Stomach smooth muscle (tissue), 2 donors: ENCODE results near the gene DSC2.

Experiments
- H3K27ac ChIP-seq: one replicate; pipeline ENCODE4 v1.7.0; 2013; ENCODE audit warnings: mild to moderate bottlenecking, low read length, inconsistent platforms
- H3K27me3 ChIP-seq, 2 donors: one replicate each; pipeline ENCODE4 v1.7.0; 2013; ENCODE audit warnings: low read length in 2 of 2; ENCODE audit not compliant: insufficient read depth in 2 of 2, control insufficient read depth in 1 of 2
- H3K36me3 ChIP-seq, 2 donors: one replicate each; pipeline ENCODE4 v1.7.0; 2013; ENCODE audit warnings: low read length in 2 of 2; ENCODE audit not compliant: control insufficient read depth in 2 of 2, insufficient read depth in 2 of 2
- H3K4me1 ChIP-seq: one replicate; pipeline ENCODE4 v1.7.0; 2013; ENCODE audit warnings: low read length; ENCODE audit not compliant: control insufficient read depth, insufficient read depth
- H3K4me3 ChIP-seq, 2 donors: one replicate each; pipeline ENCODE4 v1.7.0; 2013; ENCODE audit warnings: low read length in 2 of 2
- H3K9ac ChIP-seq, 2 donors: one replicate each; pipeline ENCODE4 v1.7.0; 2013; ENCODE audit warnings: low read length in 2 of 2, mild to moderate bottlenecking in 1 of 2
- H3K9me3 ChIP-seq, 2 donors: one replicate each; pipeline ENCODE4 v1.7.0; 2013; ENCODE audit warnings: low read length in 2 of 2; ENCODE audit not compliant: control insufficient read depth in 2 of 2
- donor health status: healthy.
- donor health status: Pancreatic carcinoma.

DSC2 gene

GRCh38 chr18:31097666-31098065, 4.6 kb downstream of the DSC2 start:
- no peaks in the 10 kb centered on the region for H3K9me3 ChIP-seq
- H3K27ac ChIP-seq = no peak overlapping the region
- H3K4me1 ChIP-seq = no peaks in the 10 kb centered on the region
- no peaks in the 10 kb centered on the region for H3K36me3 ChIP-seq
- H3K9ac ChIP-seq = no peak overlapping the region
- H3K4me3 ChIP-seq = no peak overlapping the region
- peaks cover 2 to 21% of the 10 kb centered on the region in 2 donors for H3K27me3 ChIP-seq

- H3K27ac ChIP-seq = no peak overlapping the region
- H3K36me3 ChIP-seq = no peaks in the 10 kb centered on the region
- H3K27me3 ChIP-seq = no peaks in the 10 kb centered on the region
- no peak overlapping the region for H3K4me3 ChIP-seq
- no peak overlapping the region for H3K9ac ChIP-seq
- no peaks in the 10 kb centered on the region for H3K4me1 ChIP-seq
- H3K9me3 ChIP-seq = no peaks in the 10 kb centered on the region
Observed at GRCh38 chr18:31093880-31094279, 8.3 kb downstream of the DSC2 start.

GRCh38 chr18:31093294-31093693, 8.9 kb downstream of the DSC2 start:
- H3K9ac ChIP-seq = no peak overlapping the region
- H3K4me3 ChIP-seq = no peak overlapping the region
- no peaks in the 10 kb centered on the region for H3K9me3 ChIP-seq
- H3K27me3 ChIP-seq = no peaks in the 10 kb centered on the region
- H3K27ac ChIP-seq = no peak overlapping the region
- no peaks in the 10 kb centered on the region for H3K4me1 ChIP-seq
- no peaks in the 10 kb centered on the region for H3K36me3 ChIP-seq

- no peak overlapping the region for H3K4me3 ChIP-seq
- no peaks in the 10 kb centered on the region for H3K4me1 ChIP-seq
- no peaks in the 10 kb centered on the region for H3K36me3 ChIP-seq
- H3K9ac ChIP-seq = no peak overlapping the region
- no peaks in the 10 kb centered on the region for H3K9me3 ChIP-seq
- H3K27me3 ChIP-seq = no peaks in the 10 kb centered on the region
- no peak overlapping the region for H3K27ac ChIP-seq
Observed at GRCh38 chr18:31091350-31091749, 10.9 kb downstream of the DSC2 start.

GRCh38 chr18:31088532-31088931, 13.7 kb downstream of the DSC2 start:
- H3K4me1 ChIP-seq = no peaks in the 10 kb centered on the region
- H3K27ac ChIP-seq = no peak overlapping the region

GRCh38 chr18:31079973-31080372, 22.2 kb downstream of the DSC2 start:
- H3K27me3 ChIP-seq = no peaks in the 10 kb centered on the region
- no peaks in the 10 kb centered on the region for H3K36me3 ChIP-seq
- H3K4me1 ChIP-seq = no peaks in the 10 kb centered on the region
- H3K4me3 ChIP-seq = no peak overlapping the region
- no peak overlapping the region for H3K27ac ChIP-seq
- no peaks in the 10 kb centered on the region for H3K9me3 ChIP-seq
- no peak overlapping the region for H3K9ac ChIP-seq

More at GRCh38 chr18:31088532-31088931, 13.7 kb downstream of the DSC2 start:
- Histone ChIP-seq H3K36me3 (no peaks in the 10 kb centered on the region), H3K9ac (no peak overlapping the region), H3K4me3 (no peak overlapping the region), H3K9me3 (no peaks in the 10 kb centered on the region), H3K27me3 (no peaks in the 10 kb centered on the region)

- no peaks in the 10 kb centered on the region for H3K27me3 ChIP-seq
- no peak overlapping the region for H3K27ac ChIP-seq
- no peaks in the 10 kb centered on the region for H3K9me3 ChIP-seq
- H3K9ac ChIP-seq = no peak overlapping the region
- H3K4me1 ChIP-seq = no peaks in the 10 kb centered on the region
- H3K36me3 ChIP-seq = no peaks in the 10 kb centered on the region
- no peak overlapping the region for H3K4me3 ChIP-seq
Observed at GRCh38 chr18:31077878-31078277, 24.3 kb downstream of the DSC2 start.

- no peak overlapping the region for H3K4me3 ChIP-seq
- no peaks in the 10 kb centered on the region for H3K36me3 ChIP-seq
- H3K27me3 ChIP-seq = no peaks in the 10 kb centered on the region
- no peak overlapping the region for H3K9ac ChIP-seq
- H3K27ac ChIP-seq = no peak overlapping the region
- no peaks in the 10 kb centered on the region for H3K4me1 ChIP-seq
- H3K9me3 ChIP-seq = no peaks in the 10 kb centered on the region
Observed at GRCh38 chr18:31072175-31072574, 30.0 kb downstream of the DSC2 start.

- no peak overlapping the region for H3K9ac ChIP-seq
- no peaks in the 10 kb centered on the region for H3K9me3 ChIP-seq
- no peaks in the 10 kb centered on the region for H3K36me3 ChIP-seq
- H3K4me3 ChIP-seq = no peak overlapping the region
- H3K4me1 ChIP-seq = no peaks in the 10 kb centered on the region
- H3K27me3 ChIP-seq = no peaks in the 10 kb centered on the region
- H3K27ac ChIP-seq = no peak overlapping the region
Observed at GRCh38 chr18:31070206-31070605, 32.0 kb downstream of the DSC2 start.

- no peaks in the 10 kb centered on the region for H3K36me3 ChIP-seq
- H3K4me1 ChIP-seq = no peaks in the 10 kb centered on the region
- no peak overlapping the region for H3K27ac ChIP-seq
- no peak overlapping the region for H3K9ac ChIP-seq
- peaks cover 0 to 2% of the 10 kb centered on the region in 2 donors for H3K27me3 ChIP-seq
- no peaks in the 10 kb centered on the region for H3K9me3 ChIP-seq
- H3K4me3 ChIP-seq = no peak overlapping the region
Observed at GRCh38 chr18:31066266-31066665, 36.0 kb downstream of the DSC2 start.

GRCh38 chr18:31065036-31065773, 37.0 kb downstream of the DSC2 start:
- H3K27ac ChIP-seq = no peak overlapping the region
- H3K9me3 ChIP-seq = no peaks in the 10 kb centered on the region
- H3K4me1 ChIP-seq = no peaks in the 10 kb centered on the region
- H3K4me3 ChIP-seq = no peak overlapping the region
- H3K36me3 ChIP-seq = no peaks in the 10 kb centered on the region
- no peak overlapping the region for H3K9ac ChIP-seq
- peaks cover 0 to 2% of the 10 kb centered on the region in 2 donors for H3K27me3 ChIP-seq
